B cell (primary cell): ENCODE results near the gene TLK2. TPM values are rescaled to one million over a fixed set of nuclear protein-coding genes. Genes with fewer than 3 reads are reported as not detected.
"Not testable (repeated sequence)": the region's sequence is repeated elsewhere in the genome, so short reads cannot be mapped to it uniquely, and the experiment has no call there.

Experiments
- ATAC-seq: fragments of 200-7000 bp; cut with Tn5 transposase; one replicate; pipeline ENCODE4 v1.10.0; 2021; ENCODE audit warnings: low read depth, mild to moderate bottlenecking, moderate number of reproducible peaks, moderate library complexity
- CTCF ChIA-PET: fragments of 350-600 bp; sonication (Branson Sonifier 250); formaldehyde crosslinking; loops from one replicate; lab custom pipeline; 2021; ENCODE audit warnings: antibody characterized with exemption, inconsistent platforms; lab: Charles Lee
- POLR2A ChIA-PET: fragments of 350-600 bp; sonication (Branson Sonifier 250); formaldehyde crosslinking; loops from one replicate; lab custom pipeline; 2021; ENCODE audit warnings: antibody characterized with exemption; lab: Charles Lee
- DNase-seq: peaks from one replicate; pipeline ENCODE4 v3.0.0; 2013
- H2AFZ ChIP-seq: 2 replicates; pipeline ENCODE4 v1.6.1; 2012; ENCODE audit warnings: mild to moderate bottlenecking, low read depth, low read length; ENCODE audit not compliant: insufficient read depth, poor library complexity, severe bottlenecking
- H3K27ac ChIP-seq, 2 donors: 1 replicate in 1 of 2; 2 replicates in 1 of 2; pipeline ENCODE4 v1.5.1; 2012 to 2013; ENCODE audit warnings: low read length in 2 of 2, mild to moderate bottlenecking in 2 of 2, moderate library complexity in 1 of 2
- H3K27me3 ChIP-seq, 4 experiments: fragments of 200-600 bp in 1 of 4; sonication (generic) in 1 of 4; replicated peaks in 1 of 4; 1 replicate in 2 of 4; 2 replicates in 2 of 4; pipeline versions ENCODE4 v1.6.1 to v1.7.0; 2013 to 2016; ENCODE audit warnings: low read length in 3 of 4, mild to moderate bottlenecking in 2 of 4, mixed read lengths in 1 of 4, moderate library complexity in 1 of 4; ENCODE audit not compliant: insufficient read depth in 4 of 4, control insufficient read depth in 3 of 4; ENCODE audit errors: control extremely low read depth in 1 of 4
- H3K36me3 ChIP-seq, 2 experiments: replicated peaks in 1 of 2; 1 replicate in 1 of 2; 2 replicates in 1 of 2; pipeline versions ENCODE4 v1.6.1 to v1.7.1; 2013; ENCODE audit warnings: low read length in 1 of 2; ENCODE audit not compliant: insufficient read depth in 2 of 2, control insufficient read depth in 1 of 2; ENCODE audit errors: control extremely low read depth in 1 of 2, extremely low read depth in 1 of 2
- H3K4me1 ChIP-seq, 2 donors: fragments of 200-600 bp in 1 of 2; sonication (generic) in 1 of 2; 1 replicate in 1 of 2; 2 replicates in 1 of 2; pipeline versions ENCODE4 v1.5.1 to v1.6.1; 2013 to 2017; ENCODE audit warnings: low read length in 2 of 2; ENCODE audit not compliant: control insufficient read depth in 2 of 2, insufficient read depth in 2 of 2
- H3K4me2 ChIP-seq: replicated peaks from 2 replicates; pipeline ENCODE3; 2012; ENCODE audit warnings: mild to moderate bottlenecking, low read depth, low read length; ENCODE audit not compliant: poor library complexity, severe bottlenecking
- H3K4me3 ChIP-seq, 5 experiments: fragments of 200-600 bp in 1 of 5; sonication (generic) in 1 of 5; 1 replicate in 3 of 5; 2 replicates in 2 of 5; pipeline versions ENCODE4 v1.5.1 to v1.7.0; 2011 to 2016; ENCODE audit warnings: low read length in 4 of 5, mild to moderate bottlenecking in 4 of 5, low read depth in 2 of 5, control low read depth in 1 of 5, moderate library complexity in 1 of 5; ENCODE audit not compliant: insufficient read depth in 1 of 5; ENCODE audit errors: control extremely low read depth in 1 of 5, extremely low read depth in 1 of 5
- H3K79me2 ChIP-seq: fragments of 200-600 bp; sonication (generic); one replicate; pipeline ENCODE4 v1.6.0; 2016; ENCODE audit warnings: low read length; ENCODE audit not compliant: control insufficient read depth, insufficient read depth
- H3K9ac ChIP-seq: fragments of 200-600 bp; sonication (generic); 2 replicates; pipeline ENCODE4 v1.6.1; 2017; ENCODE audit warnings: mild to moderate bottlenecking, low read length, moderate library complexity
- H3K9me3 ChIP-seq, 3 donors: one replicate each; pipeline versions ENCODE4 v1.6.1 to v1.7.1; 2013; ENCODE audit warnings: low read length in 2 of 3; ENCODE audit not compliant: control insufficient read depth in 2 of 3, insufficient read depth in 1 of 3; ENCODE audit errors: control extremely low read depth in 1 of 3
- H4K20me1 ChIP-seq: 2 replicates; pipeline ENCODE4 v1.6.0; 2012; ENCODE audit warnings: mild to moderate bottlenecking, low read length; ENCODE audit not compliant: insufficient read depth, control insufficient read depth, poor library complexity, severe bottlenecking
- H3K27ac Mint-ChIP-seq: one replicate; pipeline ENCODE4 v1.8.0; 2021; ENCODE audit warnings: mixed read lengths
- H3K27me3 Mint-ChIP-seq: one replicate; pipeline ENCODE4 v1.8.0; 2021; ENCODE audit warnings: mixed read lengths
- H3K4me1 Mint-ChIP-seq: one replicate; pipeline ENCODE4 v1.8.0; 2021; ENCODE audit warnings: mixed read lengths
- H3K4me3 Mint-ChIP-seq: one replicate; pipeline ENCODE4 v1.8.0; 2021; ENCODE audit warnings: mixed read lengths
- H3K9me3 Mint-ChIP-seq: one replicate; pipeline ENCODE4 v1.8.0; 2022; ENCODE audit warnings: mixed read lengths; ENCODE audit not compliant: insufficient read depth
- WGBS: methylation state at CpG from one replicate; pipeline ENCODE4 v1.1.5; 2013; ENCODE audit warnings: missing lambda C conversion rate; ENCODE audit not compliant: insufficient coverage; 5-methylcytosine and 5-hydroxymethylcytosine counted together
- intact Hi-C: fragments of 100-400 bp; cut with micrococcal nuclease; formaldehyde crosslinking; loops from one replicate; pipeline ENCODE4 v1.10.0; 2022
- polyA plus RNA-seq: library from polyadenylated mRNA; depleted of rRNA; stranded (reverse); fragments of >200 nt; gene quantifications from 2 replicates; pipeline ENCODE4 v1.2.3, GENCODE V29; 2012
- total RNA-seq, 2 donors: library from RNA; stranded (reverse); fragments of 120-200 nt in 1 of 2; gene quantifications; 1 replicate in 1 of 2; 2 replicates in 1 of 2; pipeline versions ENCODE4 v1.2.3 to v1.2.4, GENCODE V29; 2013 to 2022

TLK2 gene
- total and polyA plus RNA-seq, 2 donors (not counting 1 experiment from before 2014, with no cell fraction given), result 36.3 to 75.3 TPM

GRCh38 chr17:62498796-62499195 is 20.2 kb downstream of the TLK2 start:
- ATAC-seq, DNase-seq, H3K4me3 ChIP-seq, H3K36me3 ChIP-seq, H3K27ac Mint-ChIP-seq, CTCF ChIA-PET, H3K9me3 ChIP-seq, H3K9me3 Mint-ChIP-seq, H3K9ac ChIP-seq, H3K4me1 ChIP-seq, H3K27ac ChIP-seq, intact Hi-C loops, H3K4me3 Mint-ChIP-seq, H3K27me3 ChIP-seq, H2AFZ ChIP-seq, H3K4me2 ChIP-seq, H3K27me3 Mint-ChIP-seq, POLR2A ChIA-PET: not testable (repeated sequence)
- H3K4me1 Mint-ChIP-seq, result peaks cover 13% of the 10 kb centered on the region
- Histone ChIP-seq H3K79me2 (peaks cover 79% of the 10 kb centered on the region), H4K20me1 (peaks cover 31% of the 10 kb centered on the region)
- WGBS, result 100% methylated on average over 3 of the region's 8 CpGs

GRCh38 chr17:62500463-62500862 is 21.8 kb downstream of the TLK2 start:
- no CpG with 5 or more reads among the region's 1 CpG for WGBS
- Histone ChIP-seq H3K79me2 (peaks cover 77% of the 10 kb centered on the region), H4K20me1 (peaks cover 32% of the 10 kb centered on the region)
- H3K4me3 Mint-ChIP-seq, H3K4me1 ChIP-seq, intact Hi-C loops, DNase-seq, H3K27ac Mint-ChIP-seq, H3K9ac ChIP-seq, ATAC-seq, H3K4me3 ChIP-seq, H3K4me1 Mint-ChIP-seq, CTCF ChIA-PET, H3K27me3 ChIP-seq, H3K9me3 Mint-ChIP-seq, POLR2A ChIA-PET, H3K9me3 ChIP-seq, H3K27me3 Mint-ChIP-seq, H3K4me2 ChIP-seq, H3K36me3 ChIP-seq, H3K27ac ChIP-seq, H2AFZ ChIP-seq: not testable (repeated sequence)

- POLR2A ChIA-PET, H3K27me3 Mint-ChIP-seq: not testable (repeated sequence)
Observed at GRCh38 chr17:62504857-62505256, 26.2 kb downstream of the TLK2 start.

GRCh38 chr17:62507191-62507836 is 28.7 kb downstream of the TLK2 start:
- WGBS, result no CpG with 5 or more reads among the region's 6 CpGs
- H3K4me1 Mint-ChIP-seq, result peaks cover 26% of the 10 kb centered on the region
- H3K4me3 ChIP-seq, intact Hi-C loops, POLR2A ChIA-PET, H3K27me3 Mint-ChIP-seq, H3K4me1 ChIP-seq, H3K36me3 ChIP-seq, H3K27me3 ChIP-seq, H3K9me3 ChIP-seq, CTCF ChIA-PET, ATAC-seq, H3K4me2 ChIP-seq, H3K9me3 Mint-ChIP-seq, H3K4me3 Mint-ChIP-seq, H3K27ac Mint-ChIP-seq, H2AFZ ChIP-seq, H3K27ac ChIP-seq, DNase-seq, H3K9ac ChIP-seq: not testable (repeated sequence)
- Histone ChIP-seq H4K20me1 (peaks cover 32% of the 10 kb centered on the region), H3K79me2 (peaks cover 75% of the 10 kb centered on the region)

More at GRCh38 chr17:62504857-62505256, 26.2 kb downstream of the TLK2 start:
- H3K4me1 Mint-ChIP-seq, result peaks cover 24% of the 10 kb centered on the region
- DNase-seq, H3K27me3 ChIP-seq, H3K27ac Mint-ChIP-seq, H3K9me3 Mint-ChIP-seq, H3K27ac ChIP-seq, H3K9ac ChIP-seq, H2AFZ ChIP-seq, H3K36me3 ChIP-seq, intact Hi-C loops, H3K4me2 ChIP-seq, H3K4me3 ChIP-seq, H3K4me1 ChIP-seq, H3K9me3 ChIP-seq, CTCF ChIA-PET, H3K4me3 Mint-ChIP-seq, ATAC-seq: not testable (repeated sequence)
- peaks cover 71% of the 10 kb centered on the region for H3K79me2 ChIP-seq
- H4K20me1 ChIP-seq, result peaks cover 38% of the 10 kb centered on the region
- 100% methylated on average over 2 of the region's 8 CpGs for WGBS
